ENCODE measurements around the gene ANXA1.

- TF ChIP-seq CTCF (IDR thresholded peaks at IDR 0.05; ENCODE audit: low read depth, low read length) (no peak), POLR2A (IDR thresholded peaks at IDR 0.05; ENCODE audit: extremely low read depth, insufficient read length) (no peak), MAX (IDR thresholded peaks at IDR 0.05; ENCODE audit: low read depth, low read length) (no peak)
Measured at GRCh38 chr9:73183428-73183827, 31.8 kb downstream of the ANXA1 start.
